ENCODE measurements around the gene SECTM1.
A peak's percentile ranks its signal among the peaks of the same experiment; 100 is the strongest.

SECTM1 gene

DNA sequence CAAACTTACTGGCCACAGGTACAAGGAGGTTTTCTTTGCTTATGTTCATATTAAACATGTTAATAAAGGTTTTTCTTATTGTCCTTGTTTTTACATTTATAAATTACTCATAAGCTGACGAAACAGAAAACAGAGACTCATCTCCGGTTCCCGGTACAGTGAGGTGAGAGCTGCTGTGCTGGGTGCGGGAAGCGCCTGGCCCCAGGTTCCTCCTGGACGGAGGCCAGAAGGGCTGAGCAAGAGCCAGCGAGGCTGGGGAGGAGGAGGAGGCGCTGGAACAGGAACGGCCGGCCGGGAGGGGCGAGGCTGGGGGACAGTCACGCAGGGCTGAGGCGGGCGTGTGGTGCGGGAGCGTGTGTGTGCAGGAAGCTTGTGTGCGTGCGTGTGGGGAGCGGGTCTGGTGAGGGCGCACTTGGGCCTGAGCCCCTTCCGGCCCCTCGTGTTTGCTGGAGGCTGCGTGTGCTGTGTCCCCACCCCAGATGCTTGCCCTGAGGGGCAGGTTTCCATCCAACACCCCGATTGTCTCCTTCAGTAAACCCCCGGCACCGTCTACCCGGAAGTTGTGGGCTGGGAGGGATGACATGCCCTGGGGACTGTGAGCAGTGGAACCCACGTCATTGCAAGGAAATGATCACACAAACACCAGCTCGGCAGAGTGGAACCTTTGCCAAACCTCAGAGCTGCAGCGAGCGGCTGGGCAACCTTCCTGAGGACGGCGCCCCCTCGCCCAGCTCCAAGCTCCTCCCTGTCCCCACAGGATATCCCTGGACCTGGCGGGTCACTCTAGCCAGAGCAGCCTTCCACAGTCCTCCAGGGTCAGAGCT is 35.6 kb downstream of the SECTM1 start:
- DNase-seq: peak; percentile 94 to 97

DNA sequence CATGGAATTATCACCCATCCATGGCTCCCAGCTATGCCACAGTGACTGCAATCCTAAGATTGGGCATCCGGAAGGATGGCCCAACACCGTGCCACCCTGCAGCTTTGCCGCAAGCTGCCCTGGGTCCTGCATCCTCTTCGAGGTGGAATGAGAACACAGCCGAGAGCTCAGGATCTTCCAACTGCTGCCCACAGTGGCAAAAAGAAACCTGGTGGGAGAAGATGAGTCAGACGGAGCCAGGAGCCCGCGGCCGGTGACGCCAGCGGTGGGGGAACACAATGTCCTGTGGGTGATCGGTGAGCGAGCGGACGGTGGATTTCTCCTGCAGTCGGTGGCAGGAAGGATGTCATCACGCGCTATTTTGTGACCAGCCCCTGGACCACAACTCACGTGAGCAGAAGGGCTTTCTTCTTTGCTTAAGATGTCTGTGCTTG is 36.3 kb downstream of the SECTM1 start:
- peak; percentile 85 to 90 for DNase-seq

DNA sequence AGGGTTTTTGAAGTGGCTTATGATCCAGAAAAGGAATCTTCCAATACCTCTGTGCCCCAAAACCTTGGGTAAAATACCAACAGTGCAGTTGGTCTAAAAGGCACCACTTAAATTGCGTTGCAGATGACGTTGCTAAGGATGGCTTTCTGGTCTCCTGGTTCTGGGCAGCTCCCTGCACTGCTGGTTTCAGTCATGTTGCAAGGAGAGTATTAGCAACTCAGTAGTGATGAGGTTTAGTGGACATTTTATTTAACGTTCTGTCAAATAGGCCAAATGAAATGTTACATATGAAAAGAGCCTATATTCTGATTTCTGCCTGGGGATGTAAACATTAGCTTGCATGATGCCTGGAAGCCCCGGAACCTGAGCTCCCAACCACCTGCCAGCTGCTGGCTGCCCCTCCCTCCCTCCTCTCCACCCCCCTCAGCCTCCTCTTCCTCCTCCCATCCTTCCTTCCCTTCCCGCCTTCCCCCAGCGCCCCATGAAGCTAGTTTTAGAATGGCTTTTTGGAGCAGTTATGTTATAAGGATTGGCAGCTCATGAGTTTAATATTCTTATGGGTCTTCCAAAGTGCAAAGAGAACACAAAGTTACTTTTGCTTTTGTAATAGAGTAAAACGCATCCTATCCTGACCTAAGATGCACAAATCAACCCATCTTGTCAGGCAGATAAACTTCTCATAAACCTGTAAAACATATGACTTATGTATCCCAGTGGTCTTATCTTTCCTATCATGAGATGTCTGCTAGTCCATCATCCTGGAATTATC is 36.9 kb downstream of the SECTM1 start:
- no peak for DNase-seq

DNA sequence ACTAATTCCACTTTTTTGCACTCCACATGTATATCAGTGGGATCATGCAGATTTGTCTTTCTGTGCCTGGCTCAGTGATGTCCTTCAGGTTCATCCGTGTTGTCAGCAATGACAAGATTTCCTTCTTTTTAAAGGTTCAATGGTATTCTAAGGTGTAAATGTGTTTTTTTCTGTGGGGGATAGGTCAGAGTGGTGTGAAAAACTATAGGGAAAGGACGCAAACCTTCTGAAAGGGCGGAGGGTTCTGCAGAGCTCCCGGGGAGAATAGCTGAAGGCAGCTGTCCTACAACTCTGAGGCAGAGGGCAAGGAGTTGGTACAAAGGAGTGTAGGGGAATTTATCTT is 38.1 kb downstream of the SECTM1 start:
- DNase-seq: no peak

- no peak for DNase-seq
Measured at GRCh38 chr17:82294064-82294773, 39.3 kb downstream of the SECTM1 start.

DNA sequence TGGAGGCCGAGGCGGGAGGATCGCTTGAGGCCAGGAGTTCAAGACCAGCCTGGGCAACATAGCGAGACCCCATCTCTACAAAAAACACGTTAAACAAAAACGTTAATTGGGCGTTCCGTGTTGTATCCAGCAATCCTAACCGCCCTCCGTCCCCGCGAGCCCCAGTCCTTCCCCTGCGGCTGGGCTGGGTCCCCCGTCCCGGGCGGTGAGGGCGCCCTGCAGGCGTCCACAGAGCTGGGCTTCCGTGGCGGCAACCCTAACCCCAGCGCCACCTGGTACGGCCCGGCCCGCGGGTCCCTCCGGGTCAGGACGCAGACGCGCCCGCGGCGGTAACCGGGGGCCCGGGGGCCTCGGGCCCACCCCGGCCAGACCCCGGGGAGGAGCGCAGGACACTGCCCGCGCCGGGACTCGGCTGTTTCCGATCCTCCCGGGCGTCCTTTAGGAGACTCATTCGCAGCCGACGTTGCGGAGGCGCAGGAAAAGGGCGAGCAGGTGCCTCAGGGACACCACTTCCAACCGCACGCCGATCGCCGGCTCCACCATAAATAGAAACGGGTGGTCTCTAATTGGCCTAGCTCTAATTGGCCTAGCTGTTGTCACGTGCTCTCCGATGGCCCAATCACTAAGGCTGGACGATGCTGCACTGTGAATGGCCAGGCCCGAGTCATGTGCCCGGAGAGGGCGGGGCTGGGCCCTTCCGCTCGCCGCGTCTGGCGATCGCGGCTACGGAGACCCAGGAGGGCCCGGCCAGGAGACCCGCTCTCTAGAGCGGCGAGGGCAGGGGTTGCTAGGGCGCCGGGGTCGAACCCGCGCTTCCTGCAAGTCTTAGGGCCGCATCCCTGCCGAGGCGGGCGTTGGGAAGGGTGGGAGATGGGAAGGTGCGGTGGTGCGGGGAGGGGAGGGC is 41.1 kb downstream of the SECTM1 start:
- DNase-seq: peak; percentile 96

DNA sequence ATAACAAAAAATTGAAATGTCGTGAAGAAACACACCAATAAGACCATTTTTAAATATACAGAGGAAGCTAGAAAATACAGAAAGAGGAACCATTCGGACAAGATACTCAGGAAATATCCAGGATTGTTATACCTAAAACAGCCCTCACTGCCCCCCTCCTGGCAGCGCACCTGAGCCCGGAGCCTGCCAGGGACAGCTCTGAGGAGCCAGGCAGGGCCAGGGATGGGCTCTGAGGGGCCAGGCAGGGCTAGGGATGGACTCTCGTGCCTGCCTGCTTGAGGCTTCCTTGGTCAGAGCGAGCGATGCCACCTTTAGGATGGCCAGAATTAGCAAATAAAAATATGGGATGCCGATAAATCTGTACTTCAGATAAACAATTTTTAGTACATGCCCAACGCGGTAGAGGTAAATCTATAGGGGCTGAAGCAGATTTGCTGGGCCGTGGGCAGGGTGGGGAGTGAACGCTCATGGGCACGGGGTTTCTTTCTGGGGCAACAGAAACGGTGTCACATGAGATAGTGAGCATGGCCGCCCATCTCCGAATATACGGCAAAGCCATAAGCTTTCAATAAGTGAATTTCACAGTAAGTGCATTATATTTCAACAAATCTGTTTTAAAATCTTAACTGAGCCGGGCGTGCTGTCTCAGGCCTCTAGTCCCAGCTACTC is 41.9 kb downstream of the SECTM1 start:
- no peak for DNase-seq

DNA sequence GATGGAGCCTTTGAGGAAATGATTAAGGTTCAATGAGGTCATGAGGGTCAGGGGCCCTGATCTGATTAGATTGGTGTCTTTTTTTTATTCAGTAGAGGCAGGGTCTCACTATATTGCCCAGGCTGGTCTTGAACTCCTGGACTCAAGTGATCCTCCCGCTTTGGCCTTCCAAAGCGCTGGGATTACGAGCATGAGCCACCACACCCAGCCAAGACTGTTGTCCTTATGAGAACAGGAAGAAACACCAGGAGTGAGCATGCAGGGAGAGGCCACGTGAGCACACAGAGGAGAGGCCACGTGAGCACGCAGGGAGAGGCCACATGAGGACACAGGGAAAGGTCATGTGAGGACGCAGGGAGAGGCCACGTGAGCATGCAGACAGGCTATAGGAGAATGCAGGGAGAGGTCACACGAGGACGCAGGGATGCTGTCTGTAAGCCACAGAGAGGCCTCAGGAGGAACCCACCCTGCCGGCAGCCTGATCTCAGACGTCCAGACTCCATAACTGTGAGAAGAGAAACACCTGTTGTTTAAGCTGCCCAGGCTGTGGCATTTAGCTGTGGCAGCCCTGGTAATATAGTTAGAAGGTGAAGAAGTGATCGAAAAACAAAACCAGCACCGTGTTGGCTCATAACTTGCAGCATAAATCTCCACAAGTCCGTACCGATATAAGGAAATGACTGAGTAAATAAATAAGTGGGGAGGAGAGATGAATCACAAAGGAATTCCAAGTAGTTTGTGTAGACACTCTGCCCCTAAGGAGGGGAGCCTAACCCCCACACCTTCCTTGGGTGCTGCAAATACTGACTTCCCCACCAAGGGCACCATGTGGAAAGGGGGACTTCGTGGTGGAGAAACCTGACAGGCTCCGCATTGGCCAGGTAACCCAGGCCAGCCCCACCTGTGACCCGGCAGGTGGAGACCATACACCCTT is 45.4 kb downstream of the SECTM1 start:
- DNase-seq: peak in 1 of 2 donors; percentile 36

GRCh38 chr17:82287013-82287867 is 46.3 kb downstream of the SECTM1 start:
- DNase-seq: no peak

GRCh38 chr17:82285141-82285540 is 48.4 kb downstream of the SECTM1 start:
- DNase-seq: no peak

DNA sequence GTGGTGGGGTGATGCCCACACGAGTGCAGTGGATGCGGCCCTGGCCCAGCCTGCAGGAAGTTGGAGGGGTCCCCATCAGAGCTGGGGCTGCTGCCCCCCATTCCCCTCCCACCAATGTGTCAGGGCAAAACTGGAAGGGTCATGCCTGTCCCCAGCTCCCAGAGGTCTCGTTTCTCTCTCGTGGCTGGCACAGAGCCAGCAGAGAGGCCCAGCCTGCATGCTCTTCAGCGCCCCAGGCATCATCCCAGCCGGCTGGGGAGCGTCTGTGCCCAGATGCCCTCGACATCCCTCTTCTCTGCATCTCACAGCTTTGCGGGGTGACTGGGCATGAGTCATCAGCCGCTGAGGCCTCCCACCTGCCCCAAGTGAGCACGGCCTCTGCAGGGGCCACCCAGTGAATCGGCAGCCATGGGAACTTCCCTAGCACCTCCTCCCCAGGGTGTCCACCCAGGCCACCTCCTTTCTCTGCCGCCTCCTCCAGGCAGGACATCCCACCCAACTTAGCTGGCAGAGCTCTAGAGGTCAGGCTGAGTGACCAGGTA is 50.3 kb downstream of the SECTM1 start:
- peak in 1 of 2 donors; percentile 40 for DNase-seq

GRCh38 chr17:82282239-82283207 is 51.0 kb downstream of the SECTM1 start:
- DNase-seq: no peak

GRCh38 chr17:82281502-82282238 is 51.9 kb downstream of the SECTM1 start:
- no peak for DNase-seq

DNA sequence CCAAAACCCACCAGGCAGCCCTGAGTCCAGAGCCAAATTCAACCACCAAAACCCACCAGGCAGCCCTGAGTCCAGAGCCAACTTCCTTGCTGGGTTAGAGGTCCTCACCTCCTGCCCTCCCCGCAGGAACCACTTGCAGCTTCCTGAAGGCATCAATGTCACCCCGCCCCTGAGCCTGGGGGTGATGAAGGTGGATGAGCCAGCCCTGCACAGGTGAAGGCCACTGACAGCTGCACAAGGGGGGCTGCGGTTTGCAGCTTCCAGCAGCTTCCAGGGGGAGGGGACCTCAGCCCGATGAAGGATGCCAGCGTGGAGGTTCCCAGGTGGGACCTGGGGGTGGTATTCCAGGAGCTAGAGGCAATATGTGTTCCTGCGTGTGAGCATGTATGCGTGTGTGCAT is 52.5 kb downstream of the SECTM1 start:
- DNase-seq: no peak

DNA sequence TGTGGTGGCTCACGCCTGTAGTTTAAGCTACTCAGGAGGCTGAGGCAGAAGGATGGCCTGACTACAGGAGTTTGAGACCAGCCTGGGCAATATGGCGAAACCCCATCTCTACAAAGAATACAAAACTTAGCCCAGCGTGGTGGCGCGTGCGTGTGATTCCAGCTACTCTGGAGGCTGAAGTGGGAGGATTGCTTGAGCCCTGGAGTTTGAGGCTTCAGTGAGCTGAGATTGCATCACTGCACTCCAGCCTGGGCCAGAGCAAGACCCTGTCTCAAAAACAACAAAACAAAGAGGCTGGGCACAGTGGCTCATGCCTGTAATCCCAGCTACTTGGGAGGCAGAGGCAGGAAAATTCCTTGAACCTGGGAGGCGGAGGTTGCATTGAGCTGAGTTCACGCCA is 53.0 kb downstream of the SECTM1 start:
- no peak for DNase-seq

GRCh38 chr17:82278786-82279391 is 54.7 kb downstream of the SECTM1 start:
- peak in 1 of 2 donors; percentile 34 for DNase-seq

DNA sequence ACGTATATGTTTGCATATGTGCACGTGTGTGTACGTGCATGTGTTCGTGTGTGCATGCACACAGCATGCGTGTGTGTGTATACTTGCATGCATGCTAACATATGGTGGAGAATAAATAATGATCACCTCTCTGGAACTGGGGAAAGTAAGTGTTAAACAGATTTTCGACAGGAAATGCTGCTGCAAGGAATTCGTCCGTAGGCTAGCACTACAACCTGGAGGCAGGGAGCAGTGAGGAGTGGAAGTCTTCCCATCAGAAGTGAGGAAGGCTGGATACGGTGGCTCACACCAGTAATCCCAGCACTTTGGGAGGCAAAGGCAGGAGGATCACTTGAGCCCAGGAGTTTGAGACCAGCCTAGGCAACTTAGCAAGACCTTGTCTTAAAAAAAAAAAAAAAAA is 55.3 kb downstream of the SECTM1 start:
- DNase-seq: no peak
